Activated CD4-positive, alpha-beta T cell treated with anti-CD3 and anti-CD28 coated beads, Interleukin-2, amount 50 U/mL, for 24 hours (primary cell): ENCODE results near the gene WDFY2.
"Not testable (repeated sequence)": the region's sequence is repeated elsewhere in the genome, so short reads cannot be mapped to it uniquely, and the experiment has no call there.

Experiments used
- DNase-seq, 2 donors: peaks; one replicate each; pipeline ENCODE4 v3.0.0-alpha.2; 2020; ENCODE audit warnings: low read depth in 1 of 2, low spot score in 1 of 2

Gene WDFY2

DNA sequence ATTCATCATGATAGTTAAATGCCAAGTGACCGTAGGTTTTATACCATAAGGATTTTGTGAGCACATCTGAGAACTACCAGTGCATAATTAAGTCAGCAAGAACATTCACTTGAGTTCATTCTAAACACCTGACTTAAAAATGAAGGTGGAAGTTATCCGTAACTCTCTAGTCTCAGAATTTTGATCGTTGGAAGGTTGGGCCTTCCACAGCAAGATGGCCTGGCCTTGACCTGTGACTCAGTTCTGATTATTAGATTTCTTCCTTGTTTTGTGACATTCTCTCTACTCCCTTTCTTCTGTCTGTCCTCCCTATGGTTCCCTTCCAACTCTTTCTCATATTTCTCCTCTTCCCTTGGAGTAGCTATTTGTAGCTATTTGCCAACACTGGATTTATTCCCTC lies 20.0 kb upstream of the WDFY2 start:
- DNase-seq = no peak

DNA sequence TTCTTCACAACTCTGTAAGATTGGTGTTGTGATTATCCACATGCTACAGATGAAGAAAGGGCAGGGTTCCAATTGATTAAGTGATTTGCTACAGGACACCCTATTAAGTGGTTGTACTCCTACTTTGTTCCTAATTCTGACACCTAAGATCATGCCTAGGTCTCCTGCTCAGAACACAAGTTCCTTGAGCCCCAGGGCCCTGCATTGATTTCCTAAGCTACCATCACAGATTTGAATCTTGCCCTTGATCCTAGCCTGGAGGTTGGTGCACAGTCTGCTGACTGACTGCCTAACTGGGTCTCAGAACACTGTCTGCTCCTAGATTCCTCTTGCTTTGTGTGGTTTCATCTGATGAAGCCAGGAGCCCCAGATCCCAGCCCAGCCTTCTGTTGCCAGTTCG lies 19.6 kb upstream of the WDFY2 start:
- no peak for DNase-seq

DNA sequence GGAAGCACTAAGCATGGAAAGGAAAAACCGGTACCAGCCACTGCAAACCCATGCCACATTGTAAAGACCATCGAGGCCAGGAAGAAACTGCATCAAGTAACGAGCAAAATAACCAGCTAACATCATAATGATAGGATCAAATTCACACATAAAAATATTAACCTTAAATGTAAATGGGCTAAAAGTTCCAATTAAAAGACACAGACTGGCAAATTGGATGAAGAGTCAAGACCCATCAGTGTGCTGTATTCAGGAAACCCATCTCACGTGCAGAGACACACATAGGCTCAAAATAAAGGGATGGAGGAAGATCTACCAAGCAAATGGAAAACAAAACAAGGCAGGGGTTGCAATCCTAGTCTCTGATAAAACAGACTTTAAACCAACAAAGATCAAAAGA lies 15.3 kb upstream of the WDFY2 start:
- DNase-seq = not testable (repeated sequence)

DNA sequence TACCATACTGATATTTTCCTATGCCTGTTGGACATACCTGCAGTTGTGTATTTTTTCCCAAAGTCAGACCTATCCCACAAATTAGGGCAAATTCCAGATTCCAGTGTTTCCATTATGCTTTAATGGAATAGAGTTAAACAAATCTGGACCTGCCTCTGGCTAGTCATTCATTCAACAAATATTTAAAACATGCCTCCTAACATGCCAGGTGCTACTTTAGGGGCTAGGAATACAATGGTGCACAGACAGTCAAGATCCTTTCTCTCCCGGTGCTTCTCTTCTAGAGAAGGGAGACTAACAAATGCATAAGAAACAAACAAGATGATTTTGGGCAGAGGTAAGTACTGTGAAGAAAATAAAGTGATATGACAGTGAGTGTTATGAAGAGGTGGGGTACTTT lies 7.5 kb upstream of the WDFY2 start:
- DNase-seq = no peak

DNA sequence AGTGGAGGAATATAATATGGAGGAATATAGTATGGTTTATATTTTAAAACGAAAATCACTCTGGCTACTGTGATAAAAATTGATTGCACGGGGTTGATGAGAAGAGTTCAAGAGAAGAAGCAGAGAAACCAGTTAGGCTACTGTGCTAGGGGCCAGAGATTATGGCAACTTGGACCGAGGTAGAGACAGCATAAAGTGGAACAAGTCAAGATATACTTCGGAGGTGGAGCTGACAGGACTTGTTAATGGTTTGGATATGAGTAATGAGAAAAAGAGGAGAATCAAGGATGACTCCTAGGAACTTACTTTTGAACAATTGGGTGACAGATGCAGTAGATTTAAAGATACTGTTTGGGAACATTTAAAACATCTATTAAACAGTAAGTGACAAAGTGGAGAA lies 6.6 kb upstream of the WDFY2 start:
- DNase-seq = no peak

DNA sequence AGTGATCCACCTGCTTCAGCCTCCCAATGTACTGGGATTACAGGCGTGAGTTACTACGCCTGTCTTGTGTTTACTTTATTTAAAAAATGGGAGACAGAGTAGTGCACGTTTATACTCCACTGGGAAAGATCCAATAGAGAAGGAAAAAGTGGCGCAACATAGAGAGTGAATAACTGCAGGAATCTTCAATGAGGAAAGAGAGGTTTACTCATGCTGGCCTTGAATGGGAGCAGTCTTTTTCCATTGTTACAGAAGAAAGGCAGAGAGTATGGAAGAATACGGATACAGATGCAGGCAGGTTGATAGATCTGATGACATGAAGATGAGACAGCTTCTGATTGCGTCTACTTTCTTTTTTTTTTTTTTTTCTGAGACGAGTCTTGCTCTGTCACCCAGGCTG lies 4.6 kb upstream of the WDFY2 start:
- no peak for DNase-seq

DNA sequence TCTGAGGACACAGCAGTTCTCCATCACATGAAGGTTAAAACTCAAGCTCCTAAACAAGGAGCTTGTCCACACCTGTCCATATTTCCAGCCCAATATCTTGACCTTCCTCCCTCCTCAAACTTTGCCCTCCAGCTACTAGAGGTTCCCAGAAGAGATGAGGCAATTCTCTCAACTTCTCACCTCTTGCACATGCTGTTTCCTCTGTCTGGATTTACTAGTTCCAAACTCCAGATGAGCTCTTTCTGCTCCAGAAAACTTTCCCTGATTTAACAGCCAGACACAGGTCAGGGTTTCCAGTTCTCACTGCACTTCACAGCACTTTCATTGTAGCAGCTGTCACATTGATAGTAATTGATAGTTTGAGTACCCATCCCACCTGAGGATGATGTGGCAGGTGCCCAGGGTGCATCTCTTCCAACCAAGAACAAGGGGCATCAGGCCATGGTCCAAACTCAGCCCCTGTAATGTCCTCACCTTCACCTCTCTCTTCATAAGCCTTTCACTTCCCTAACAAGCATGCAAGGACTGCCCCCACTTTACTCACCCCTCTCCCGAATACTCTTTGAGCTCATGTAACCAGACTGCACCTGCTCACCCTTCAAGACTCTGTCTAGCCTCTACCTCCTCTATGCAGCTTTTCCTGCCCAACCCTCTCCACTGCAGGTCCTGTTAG lies 3.0 kb upstream of the WDFY2 start:
- no peak for DNase-seq

DNA sequence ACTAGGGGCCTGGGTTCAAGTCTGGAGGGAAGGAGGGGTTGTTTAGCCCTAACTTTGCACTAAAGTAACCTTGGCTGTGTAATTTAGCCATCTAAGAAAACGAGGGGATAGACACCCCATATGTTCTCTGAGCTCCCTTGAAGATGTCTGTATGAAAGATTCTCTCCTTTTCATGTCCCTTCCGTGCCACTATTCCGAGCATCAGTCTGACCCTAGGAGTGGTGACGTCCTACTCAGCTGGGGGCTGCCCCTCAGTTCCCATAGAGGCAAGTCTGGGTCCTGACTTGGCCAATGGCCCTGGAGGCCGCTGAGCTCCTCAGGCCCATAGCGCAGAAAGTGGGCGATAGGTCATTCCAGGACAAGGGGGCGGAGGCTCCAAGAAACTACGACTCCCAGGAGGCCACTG lies 790 bp upstream of the WDFY2 start:
- no peak for DNase-seq

DNA sequence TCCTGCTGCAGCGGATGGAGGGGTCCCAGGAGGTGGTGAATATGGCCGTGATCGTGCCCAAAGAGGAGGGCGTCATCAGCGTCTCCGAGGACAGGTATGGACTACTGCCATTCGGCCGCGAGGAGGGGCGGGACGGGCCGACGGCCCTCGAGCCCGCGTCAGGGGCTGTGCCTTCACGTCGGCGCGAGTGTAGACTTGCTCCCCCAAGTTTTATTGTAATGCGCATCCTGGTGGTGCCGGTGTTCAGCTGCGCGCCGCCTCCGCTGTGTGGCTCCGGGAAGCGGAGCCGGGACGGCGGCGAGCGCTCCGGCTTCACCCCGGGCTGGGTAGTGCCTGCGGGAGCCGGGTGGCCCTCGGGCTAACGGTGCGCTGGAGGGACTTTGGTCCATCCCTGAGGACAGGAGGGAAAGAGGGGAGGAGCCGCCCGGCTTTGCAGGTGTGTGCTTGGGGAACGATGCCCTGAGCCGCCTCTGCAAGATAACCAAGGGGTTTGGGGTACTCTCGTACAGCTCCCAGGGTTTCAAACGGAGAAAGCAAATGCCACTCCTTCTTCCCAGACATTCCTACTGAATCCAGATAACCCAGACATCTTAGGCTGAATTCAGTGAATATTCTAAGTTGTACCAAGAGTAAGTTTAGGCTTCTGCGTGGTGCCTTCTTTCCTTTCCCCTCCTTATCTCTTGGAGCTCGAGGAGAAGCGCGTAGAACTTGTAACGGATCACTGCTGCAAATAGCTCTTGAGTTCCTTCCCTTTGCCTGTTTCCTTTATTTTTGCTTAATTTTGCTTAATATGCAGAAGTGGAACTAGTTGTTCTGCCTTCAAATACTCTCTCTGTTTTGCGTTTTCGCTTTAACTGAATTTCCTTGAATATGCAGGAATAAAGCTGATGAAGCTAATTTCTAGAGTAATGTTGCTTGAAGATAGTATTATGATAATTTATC lies 740 bp downstream of the WDFY2 start:
- DNase-seq = peak in 1 of 2 donors; percentile 52

DNA sequence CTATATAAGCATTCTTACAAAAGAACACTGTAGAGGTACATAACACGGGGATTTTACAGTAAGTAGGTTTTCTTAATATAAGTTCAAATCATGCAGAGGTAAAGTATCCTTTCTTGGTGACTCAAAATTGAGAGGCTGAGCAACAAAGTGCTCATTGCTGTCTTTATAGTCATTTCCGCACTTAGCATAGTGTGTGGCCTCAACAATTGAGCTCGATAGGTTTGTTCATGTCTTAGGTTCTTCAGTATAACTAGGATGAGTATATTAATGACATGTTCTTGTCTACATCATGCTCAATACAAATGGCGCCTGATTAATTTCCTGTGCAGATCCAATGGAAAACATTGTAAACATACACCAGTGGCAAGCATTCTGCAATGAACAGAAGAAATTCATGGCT lies 1.4 kb downstream of the WDFY2 start:
- DNase-seq = no peak

DNA sequence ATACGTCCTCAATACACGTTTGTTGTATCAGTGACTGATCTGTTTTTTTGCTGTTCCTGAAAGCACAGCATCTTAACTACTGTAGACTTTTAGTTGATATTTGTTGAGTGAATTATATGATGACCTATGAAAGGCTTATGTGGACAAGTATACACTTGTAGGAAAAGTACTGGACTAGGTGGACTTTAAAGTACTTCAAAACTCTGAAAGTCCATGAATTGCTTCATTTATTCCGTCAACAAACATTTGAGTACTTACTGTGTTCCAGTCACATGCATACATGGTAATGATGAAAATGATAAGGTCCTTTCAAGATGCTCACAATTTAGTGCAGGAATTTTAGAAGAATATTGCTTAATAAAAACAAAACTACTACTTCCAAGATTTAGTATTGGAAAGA lies 3.1 kb downstream of the WDFY2 start:
- no peak for DNase-seq

DNA sequence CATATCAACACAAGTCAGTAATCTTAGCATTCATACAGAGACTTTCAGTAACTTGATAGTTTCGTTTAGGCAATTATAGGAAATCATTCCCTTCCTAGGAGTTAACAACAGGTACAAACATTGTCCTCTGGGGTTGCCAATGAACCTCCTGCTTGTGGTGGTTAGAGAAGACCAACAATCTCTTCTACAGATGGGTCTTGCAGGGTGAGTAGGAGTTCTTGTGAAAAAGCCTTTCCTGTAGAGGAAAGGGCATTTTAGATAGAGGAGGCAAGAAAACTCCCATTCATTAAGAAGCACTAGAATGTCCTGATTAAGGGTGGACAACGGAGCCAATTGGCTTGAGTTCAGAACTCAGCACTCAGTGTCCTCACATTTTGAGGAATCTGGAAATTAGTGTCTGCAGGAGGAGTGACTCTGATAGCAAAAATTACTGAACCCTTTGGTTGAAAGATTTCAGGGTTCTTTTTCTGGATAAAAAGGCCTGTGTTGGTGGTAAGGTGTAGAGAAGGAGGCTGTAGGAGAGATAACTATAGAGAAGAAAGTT lies 4.2 kb downstream of the WDFY2 start:
- DNase-seq = no peak

DNA sequence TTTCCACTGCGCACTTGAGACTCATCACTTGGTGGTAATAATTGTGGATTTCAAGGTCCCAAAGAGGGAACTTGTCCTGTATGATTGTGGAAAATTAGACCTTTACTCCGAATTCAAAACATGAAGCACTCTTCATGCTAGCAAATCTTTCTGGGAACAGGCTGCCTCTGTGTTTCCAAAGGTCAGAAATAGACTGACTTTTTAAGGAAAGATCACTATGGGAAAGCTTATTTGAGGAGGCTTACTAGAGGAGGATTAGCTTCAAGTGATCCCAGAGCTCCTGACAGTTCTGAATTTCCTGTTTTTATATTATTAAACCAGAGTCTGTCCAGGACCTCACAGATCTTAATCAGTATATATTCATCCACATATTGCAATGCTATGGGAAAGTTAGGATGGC lies 5.5 kb downstream of the WDFY2 start:
- DNase-seq = no peak

DNA sequence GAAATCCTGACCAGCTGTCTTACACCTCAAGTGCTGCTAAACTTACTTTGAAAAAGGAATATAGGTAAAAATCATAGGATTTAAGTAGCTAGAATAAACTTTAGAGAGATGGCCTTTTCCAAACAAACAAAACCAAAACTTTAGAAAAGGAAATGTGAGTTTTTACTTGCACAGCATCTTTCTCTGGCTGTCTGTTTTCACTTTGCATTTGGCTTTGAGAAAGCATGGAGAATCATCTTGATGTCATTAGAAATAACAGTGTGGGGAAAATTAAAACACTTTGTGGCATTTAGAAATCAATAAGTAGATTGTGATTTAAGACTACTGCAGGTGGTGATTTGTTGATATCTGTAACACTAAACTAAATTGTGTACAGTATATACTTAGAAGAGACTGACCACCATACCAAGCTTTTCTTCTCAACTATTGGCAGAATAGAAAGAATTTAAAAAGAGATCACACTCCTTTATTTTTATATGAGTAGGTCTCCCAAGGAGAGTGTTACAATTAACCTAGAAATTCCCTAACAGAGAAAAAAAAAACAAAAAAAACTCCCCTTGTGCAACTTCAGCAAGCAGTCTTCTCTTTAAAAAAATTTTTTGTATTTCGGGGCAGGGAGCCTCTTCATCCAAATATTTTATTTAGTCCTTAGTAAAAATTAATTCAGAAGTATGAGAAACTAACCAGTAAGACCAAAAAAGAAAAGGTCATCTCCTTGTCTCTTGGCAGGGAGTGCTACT lies 6.1 kb downstream of the WDFY2 start:
- no peak for DNase-seq

DNA sequence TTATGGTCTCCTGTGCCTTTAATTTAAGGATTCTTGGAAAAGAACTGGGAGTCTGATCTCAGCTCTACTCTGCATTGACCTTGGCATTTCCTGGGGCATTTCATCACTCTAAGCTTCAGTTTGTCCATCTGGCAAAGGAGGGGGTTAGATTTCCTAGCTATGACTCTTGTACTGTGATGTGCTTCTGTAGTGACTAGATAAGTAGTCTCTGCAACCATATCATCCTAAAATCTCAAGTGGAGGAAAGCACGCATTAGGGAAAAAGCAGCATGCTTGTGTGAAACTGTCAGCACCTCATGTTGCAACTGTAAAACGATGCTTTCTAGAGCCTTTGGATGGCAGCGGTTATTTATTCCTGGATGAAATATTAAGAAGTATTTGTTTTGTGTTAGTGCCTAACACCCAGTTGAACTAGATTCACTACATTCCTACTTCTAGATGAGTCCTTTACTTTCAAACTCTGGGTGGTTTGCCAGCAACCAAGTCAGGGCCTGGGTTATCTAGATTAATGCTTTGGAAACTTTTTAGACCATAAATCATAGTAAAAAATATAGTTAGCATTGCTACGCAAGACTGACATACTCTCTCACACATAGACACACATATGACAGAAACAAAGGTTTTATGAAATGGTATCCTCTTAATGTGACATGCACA lies 6.8 kb downstream of the WDFY2 start:
- DNase-seq = no peak

DNA sequence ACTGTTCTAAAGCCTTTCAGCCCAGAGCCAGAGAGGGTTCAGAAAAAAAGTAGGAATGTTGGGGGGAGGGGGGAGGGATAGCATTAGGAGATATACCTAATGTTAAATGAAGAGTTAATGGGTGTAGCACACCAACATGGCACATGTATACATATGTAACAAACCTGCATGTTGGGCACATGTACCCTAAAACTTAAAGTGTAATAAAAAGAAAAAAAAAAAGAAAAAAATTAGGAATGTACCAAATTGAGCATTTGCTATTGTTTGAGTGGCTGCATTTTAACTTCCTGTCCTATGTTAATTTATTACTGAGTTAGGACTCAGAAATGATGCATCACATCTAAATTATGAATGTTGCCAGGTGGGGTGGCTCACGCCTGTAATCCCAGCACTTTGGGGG lies 7.7 kb downstream of the WDFY2 start:
- not testable (repeated sequence) for DNase-seq

DNA sequence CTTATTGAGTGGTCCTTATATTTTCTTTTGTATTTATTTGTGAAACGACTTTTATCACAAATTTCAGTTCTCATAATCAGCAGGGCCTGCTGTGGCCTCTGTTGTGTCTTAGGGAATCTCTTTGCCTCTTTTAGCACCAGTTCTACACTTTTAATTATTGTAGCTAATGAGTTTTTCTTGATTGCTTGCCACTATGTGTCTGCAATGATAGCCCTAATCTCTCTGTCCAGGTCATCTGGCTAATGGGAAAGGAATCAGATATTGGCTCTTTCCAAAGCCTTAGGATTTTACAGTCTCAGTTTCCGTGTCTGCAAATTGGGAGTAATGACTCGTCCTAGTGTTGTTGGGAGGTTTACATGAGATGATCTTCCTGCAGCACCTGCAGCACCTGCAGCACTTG lies 10.2 kb downstream of the WDFY2 start:
- DNase-seq = no peak

DNA sequence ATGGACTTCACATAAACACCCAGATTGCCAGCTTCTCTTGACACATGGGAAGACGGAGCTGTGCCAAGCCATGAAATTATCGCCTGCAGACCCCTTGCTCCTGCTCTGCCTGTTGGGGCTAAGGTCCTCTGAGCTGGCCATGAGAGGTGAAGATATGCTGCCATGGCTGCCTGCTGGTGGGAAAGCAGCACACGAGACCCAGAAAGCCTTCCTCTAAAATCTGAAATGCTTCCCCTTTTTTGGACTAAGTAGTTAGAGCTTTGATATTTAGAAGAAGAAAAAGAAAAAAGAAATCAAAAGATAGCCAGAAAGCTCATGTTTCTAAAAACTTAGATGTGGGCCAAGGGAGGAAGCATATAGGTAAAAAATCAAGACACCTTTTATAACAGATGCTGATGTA lies 11.2 kb downstream of the WDFY2 start:
- DNase-seq = no peak

DNA sequence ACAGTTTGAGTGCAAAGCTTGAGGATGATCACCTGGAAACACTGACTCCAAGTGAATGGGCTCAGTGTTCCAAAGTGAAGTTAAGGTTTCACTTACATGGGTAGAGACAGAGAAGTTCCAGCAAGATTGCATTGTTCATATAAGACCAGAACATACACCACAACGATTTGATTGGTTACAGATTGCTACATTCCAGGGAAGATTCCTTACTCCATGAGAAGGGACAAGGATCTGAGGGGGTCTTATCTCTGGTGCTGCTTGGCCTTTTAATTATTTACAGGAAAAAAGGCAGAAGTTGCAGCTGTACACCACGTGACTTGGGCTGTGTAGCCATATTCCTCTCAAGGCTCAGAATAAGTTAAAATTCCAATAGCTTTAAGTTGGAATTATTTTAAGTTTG lies 12.3 kb downstream of the WDFY2 start:
- DNase-seq = no peak

DNA sequence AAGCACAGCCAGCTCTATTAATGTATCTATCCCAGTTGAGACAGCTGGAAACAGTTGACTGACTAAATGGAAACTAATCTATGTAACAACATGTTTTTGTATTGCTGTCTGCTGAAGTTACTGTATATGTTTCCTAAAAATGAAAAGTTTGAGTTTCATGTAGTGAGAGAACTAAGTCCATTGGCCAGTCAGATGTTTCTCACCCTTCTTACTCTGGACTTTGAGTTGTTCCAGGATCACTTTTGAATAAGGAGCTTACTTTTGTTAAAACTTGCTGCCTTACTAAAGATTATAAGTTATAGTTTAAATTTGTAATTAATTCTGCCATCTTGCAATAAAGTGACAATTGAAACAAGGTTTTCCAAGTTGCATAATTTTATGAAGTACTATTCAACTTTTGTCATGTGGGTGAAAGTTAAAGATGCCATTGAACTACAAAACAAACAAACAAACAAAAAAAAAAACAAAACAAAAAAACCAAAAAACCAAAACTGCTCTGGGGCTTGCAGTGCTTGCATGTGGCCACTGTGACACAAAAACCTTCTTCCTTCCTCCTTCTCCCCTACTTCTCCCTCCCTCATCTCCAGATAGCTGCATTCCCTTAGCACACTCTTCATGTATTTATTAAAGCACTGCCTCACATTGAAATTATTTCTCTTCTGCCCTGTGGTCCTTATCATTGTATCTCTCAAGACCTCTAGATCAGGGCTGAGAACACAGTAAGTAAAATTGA lies 15.3 kb downstream of the WDFY2 start:
- no peak for DNase-seq
